SK-N-MC (cell line): ENCODE data around the gene MYO5A.

Experiments used
- DNase-seq: peaks from one replicate; pipeline ENCODE4 v3.0.0-alpha.2; 2011; ENCODE audit warnings: low read depth, low spot score
- H3K27ac ChIP-seq: fragments of 200-600 bp; sonication (generic); 2 replicates; pipeline ENCODE4 v1.5.1; 2016; ENCODE audit warnings: mixed run types
- H3K36me3 ChIP-seq: fragments of 200-600 bp; sonication (generic); 2 replicates; pipeline ENCODE4 v1.6.1; 2017; ENCODE audit warnings: antibody characterized with exemption, low read length, mixed read lengths; ENCODE audit not compliant: insufficient read depth
- H3K4me3 ChIP-seq: fragments of 200-600 bp; sonication (generic); 2 replicates; pipeline ENCODE4 v1.5.1; 2016
- H3K9ac ChIP-seq: fragments of 200-600 bp; sonication (generic); 2 replicates; pipeline ENCODE4 v1.8.0; 2017; ENCODE audit warnings: mixed run types, mixed read lengths; ENCODE audit not compliant: insufficient read length
- H3K9me3 ChIP-seq: fragments of 200-600 bp; sonication (generic); 2 replicates; pipeline ENCODE4 v1.6.1; 2017; ENCODE audit warnings: low read depth, mild to moderate bottlenecking, antibody characterized with exemption, low read length, moderate library complexity, mixed read lengths
- EZH2 ChIP-seq: fragments of 200-600 bp; sonication (generic); IDR thresholded peaks from one replicate; pipeline ENCODE4 v1.6.1; 2017; ENCODE audit warnings: antibody characterized with exemption
- FOXP2 ChIP-seq: optimal IDR thresholded peaks from 2 replicates; pipeline ENCODE3; 2011; ENCODE audit warnings: mild to moderate bottlenecking, moderate library complexity; ENCODE audit not compliant: insufficient read depth; ENCODE audit errors: extremely low read length, control extremely low read depth
- POLR2AphosphoS5 ChIP-seq: IDR thresholded peaks from 2 replicates; pipeline ENCODE4 v1.6.1; 2012; ENCODE audit warnings: mild to moderate bottlenecking, low read depth, low read length, borderline replicate concordance

The MYO5A gene

GRCh38 chr15:52415628-52416027, 113.1 kb downstream of the MYO5A start:
- Histone ChIP-seq H3K9ac (no peak overlapping the region), H3K4me3 (no peak overlapping the region), H3K36me3 (no peaks in the 10 kb centered on the region), H3K9me3 (no peaks in the 10 kb centered on the region), H3K27ac (no peak overlapping the region)
- DNase-seq: no peak
- TF ChIP-seq FOXP2 (no peak), EZH2 (no peak), POLR2AphosphoS5 (no peak)

GRCh38 chr15:52414936-52415335, 113.7 kb downstream of the MYO5A start:
- TF ChIP-seq POLR2AphosphoS5 (no peak), EZH2 (no peak), FOXP2 (no peak)
- DNase-seq: no peak
- Histone ChIP-seq H3K9ac (no peak overlapping the region), H3K9me3 (no peaks in the 10 kb centered on the region), H3K27ac (no peak overlapping the region), H3K36me3 (no peaks in the 10 kb centered on the region), H3K4me3 (no peak overlapping the region)

- DNase-seq: no peak
- no peak overlapping the region for H3K27ac ChIP-seq
- TF ChIP-seq EZH2 (no peak), POLR2AphosphoS5 (no peak), FOXP2 (no peak)
Observed at GRCh38 chr15:52408823-52409222, 119.9 kb downstream of the MYO5A start.

GRCh38 chr15:52407374-52407773, 121.3 kb downstream of the MYO5A start:
- Histone ChIP-seq H3K9me3 (no peaks in the 10 kb centered on the region), H3K4me3 (no peak overlapping the region), H3K9ac (no peak overlapping the region), H3K27ac (no peak overlapping the region), H3K36me3 (no peaks in the 10 kb centered on the region)
- TF ChIP-seq FOXP2 (no peak), EZH2 (no peak), POLR2AphosphoS5 (no peak)
- DNase-seq: no peak

More at GRCh38 chr15:52408823-52409222, 119.9 kb downstream of the MYO5A start:
- no peaks in the 10 kb centered on the region for H3K9me3 ChIP-seq
- no peak overlapping the region for H3K9ac ChIP-seq
- H3K36me3 ChIP-seq: no peaks in the 10 kb centered on the region
- H3K4me3 ChIP-seq: no peak overlapping the region

GRCh38 chr15:52406601-52407000, 122.1 kb downstream of the MYO5A start:
- Histone ChIP-seq H3K36me3 (no peaks in the 10 kb centered on the region), H3K9me3 (no peaks in the 10 kb centered on the region), H3K4me3 (no peak overlapping the region), H3K9ac (no peak overlapping the region), H3K27ac (no peak overlapping the region)
- DNase-seq: no peak
- TF ChIP-seq POLR2AphosphoS5 (no peak), EZH2 (no peak), FOXP2 (no peak)

GRCh38 chr15:52405856-52406255, 122.8 kb downstream of the MYO5A start:
- Histone ChIP-seq H3K27ac (no peak overlapping the region), H3K4me3 (no peak overlapping the region), H3K36me3 (no peaks in the 10 kb centered on the region), H3K9ac (no peak overlapping the region), H3K9me3 (no peaks in the 10 kb centered on the region)
- DNase-seq: no peak
- no peak for TF ChIP-seq POLR2AphosphoS5
- TF ChIP-seq EZH2: no peak
- no peak for TF ChIP-seq FOXP2

- Histone ChIP-seq H3K9me3 (no peaks in the 10 kb centered on the region), H3K27ac (no peak overlapping the region), H3K9ac (no peak overlapping the region), H3K4me3 (no peak overlapping the region), H3K36me3 (no peaks in the 10 kb centered on the region)
- no peak for TF ChIP-seq EZH2
- TF ChIP-seq FOXP2: no peak
- TF ChIP-seq POLR2AphosphoS5: no peak
- no peak for DNase-seq
Observed at GRCh38 chr15:52397118-52397517, 131.6 kb downstream of the MYO5A start.

- no peak overlapping the region for H3K4me3 ChIP-seq
- no peak overlapping the region for H3K9ac ChIP-seq
- DNase-seq: no peak
- H3K36me3 ChIP-seq: no peaks in the 10 kb centered on the region
- TF ChIP-seq POLR2AphosphoS5 (no peak), FOXP2 (no peak), EZH2 (no peak)
- no peaks in the 10 kb centered on the region for H3K9me3 ChIP-seq
- no peak overlapping the region for H3K27ac ChIP-seq
Observed at GRCh38 chr15:52394118-52394517, 134.6 kb downstream of the MYO5A start.

GRCh38 chr15:52392008-52392687, 136.5 kb downstream of the MYO5A start:
- Histone ChIP-seq H3K9ac (no peak overlapping the region), H3K36me3 (no peaks in the 10 kb centered on the region), H3K4me3 (peak overlapping the region; percentile 58), H3K9me3 (no peaks in the 10 kb centered on the region), H3K27ac (peak overlapping the region; percentile 61)
- no peak for TF ChIP-seq EZH2
- peak; percentile 38 for TF ChIP-seq FOXP2
- no peak for TF ChIP-seq POLR2AphosphoS5
- DNase-seq: peak; percentile 52
